Progenitor cell of endocrine pancreas (in vitro differentiated cells): ENCODE measurements around the gene EWSR1. TPM values are rescaled to one million over a fixed set of nuclear protein-coding genes. Genes with fewer than 3 reads are reported as not detected.
A peak's percentile ranks its signal among the peaks of the same experiment; 100 is the strongest.

Experiments used
- DNase-seq: peaks from one replicate; pipeline ENCODE4 v3.0.0; 2021; ENCODE audit warnings: low spot score; ENCODE audit not compliant: unreplicated experiment
- H3K27ac Mint-ChIP-seq: 2 replicates; pipeline ENCODE4 v1.8.0; 2021; ENCODE audit warnings: mild to moderate bottlenecking, moderate library complexity, mixed read lengths
- H3K27me3 Mint-ChIP-seq: 2 replicates; pipeline ENCODE4 v1.8.0; 2021; ENCODE audit warnings: mixed read lengths
- H3K36me3 Mint-ChIP-seq: 2 replicates; pipeline ENCODE4 v1.8.0; 2022; ENCODE audit warnings: mixed read lengths; ENCODE audit not compliant: insufficient read depth
- H3K4me1 Mint-ChIP-seq: 2 replicates; pipeline ENCODE4 v1.8.0; 2021; ENCODE audit warnings: low read depth, mixed read lengths
- H3K4me3 Mint-ChIP-seq: 2 replicates; pipeline ENCODE4 v1.8.0; 2021; ENCODE audit warnings: low read depth, mild to moderate bottlenecking, moderate library complexity, mixed read lengths
- H3K9me3 Mint-ChIP-seq: 2 replicates; pipeline ENCODE4 v1.8.0; 2021; ENCODE audit warnings: low read depth, mixed read lengths
- CTCF ChIP-seq: fragments of 200-600 bp; sonication (generic); IDR thresholded peaks from one replicate; pipeline ENCODE4 v1.5.0; 2021; ENCODE audit warnings: antibody characterized with exemption, mild to moderate bottlenecking; ENCODE audit not compliant: unreplicated experiment
- total RNA-seq: library from RNA; stranded (reverse); gene quantifications from 2 replicates; pipeline ENCODE4 v1.2.1, GENCODE V29; 2021

Gene EWSR1
- total RNA-seq, 1 donor from 2014 or later = 442 TPM

- Mint-ChIP-seq H3K27me3 (no peaks in the 10 kb centered on the region), H3K4me1 (peaks cover 27% of the 10 kb centered on the region), H3K9me3 (no peaks in the 10 kb centered on the region), H3K4me3 (no peak overlapping the region), H3K27ac (peak overlapping the region; percentile 78), H3K36me3 (peaks cover 68% of the 10 kb centered on the region)
- no peak for DNase-seq
- no peak for TF ChIP-seq CTCF
Observed at GRCh38 chr22:29277927-29278326, 9.9 kb downstream of the EWSR1 start.

GRCh38 chr22:29284196-29284595 lies 16.1 kb downstream of the EWSR1 start:
- H3K27ac Mint-ChIP-seq = no peak overlapping the region
- no peak overlapping the region for H3K4me3 Mint-ChIP-seq
- TF ChIP-seq CTCF = no peak
- DNase-seq = no peak
- H3K9me3 Mint-ChIP-seq = no peaks in the 10 kb centered on the region
- H3K36me3 Mint-ChIP-seq = peaks cover 51% of the 10 kb centered on the region
- H3K4me1 Mint-ChIP-seq = no peaks in the 10 kb centered on the region
- H3K27me3 Mint-ChIP-seq = no peaks in the 10 kb centered on the region

- Mint-ChIP-seq H3K27ac (no peak overlapping the region), H3K36me3 (peaks cover 44% of the 10 kb centered on the region), H3K9me3 (no peaks in the 10 kb centered on the region), H3K27me3 (no peaks in the 10 kb centered on the region), H3K4me1 (no peaks in the 10 kb centered on the region), H3K4me3 (no peak overlapping the region)
- no peak for TF ChIP-seq CTCF
- no peak for DNase-seq
Observed at GRCh38 chr22:29288837-29289236, 20.8 kb downstream of the EWSR1 start.

GRCh38 chr22:29290061-29290460 lies 22.0 kb downstream of the EWSR1 start:
- H3K9me3 Mint-ChIP-seq = no peaks in the 10 kb centered on the region
- peaks cover 44% of the 10 kb centered on the region for H3K36me3 Mint-ChIP-seq
- H3K4me3 Mint-ChIP-seq = no peak overlapping the region
- no peak overlapping the region for H3K27ac Mint-ChIP-seq
- TF ChIP-seq CTCF = no peak
- no peak for DNase-seq
- H3K4me1 Mint-ChIP-seq = no peaks in the 10 kb centered on the region
- H3K27me3 Mint-ChIP-seq = no peaks in the 10 kb centered on the region

GRCh38 chr22:29291215-29291614 lies 23.1 kb downstream of the EWSR1 start:
- no peaks in the 10 kb centered on the region for H3K4me1 Mint-ChIP-seq
- H3K27ac Mint-ChIP-seq = no peak overlapping the region
- no peak overlapping the region for H3K4me3 Mint-ChIP-seq
- no peak for TF ChIP-seq CTCF
- no peak for DNase-seq
- H3K9me3 Mint-ChIP-seq = no peaks in the 10 kb centered on the region
- no peaks in the 10 kb centered on the region for H3K27me3 Mint-ChIP-seq
- peaks cover 42% of the 10 kb centered on the region for H3K36me3 Mint-ChIP-seq

GRCh38 chr22:29292379-29292778 lies 24.3 kb downstream of the EWSR1 start:
- DNase-seq = no peak
- H3K9me3 Mint-ChIP-seq = no peaks in the 10 kb centered on the region
- no peak overlapping the region for H3K27ac Mint-ChIP-seq
- peaks cover 43% of the 10 kb centered on the region for H3K36me3 Mint-ChIP-seq
- H3K4me1 Mint-ChIP-seq = no peaks in the 10 kb centered on the region
- no peak overlapping the region for H3K4me3 Mint-ChIP-seq
- no peaks in the 10 kb centered on the region for H3K27me3 Mint-ChIP-seq
- no peak for TF ChIP-seq CTCF
